Measurements from ENCODE around the gene WARS2.

- no peak for TF ChIP-seq CTCF (IDR thresholded peaks at IDR 0.05)
- no peak for TF ChIP-seq POLR2A (IDR thresholded peaks at IDR 0.05)
Measured at GRCh38 chr1:119000371-119001180, 139.9 kb downstream of the WARS2 start.

Data from adrenal gland (tissue), 5 donors.